LoVo (cell line): ENCODE data around the gene GLT6D1.
"Not testable (repeated sequence)": the region's sequence is repeated elsewhere in the genome, so short reads cannot be mapped to it uniquely, and the experiment has no call there.

Experiments used
- DNase-seq: peaks from one replicate; pipeline ENCODE4 v3.0.0-alpha.2; 2016; ENCODE audit warnings: low spot score

Gene GLT6D1

GRCh38 chr9:135639196-135639595 is at the start of gene GLT6D1:
Gene GLT6D1, minus strand, starts transcription at chr9:135639540. Its CDS starts 353 bp downstream, at chr9:135639187.
- no peak for DNase-seq

GRCh38 chr9:135689011-135689410 is 49.7 kb upstream of the GLT6D1 start:
- no peak for DNase-seq

- no peak for DNase-seq
Observed at GRCh38 chr9:135687216-135687615, 47.9 kb upstream of the GLT6D1 start.

GRCh38 chr9:135684691-135685090 is 45.4 kb upstream of the GLT6D1 start:
- DNase-seq, result no peak

- DNase-seq, result no peak
Observed at GRCh38 chr9:135683401-135684034, 44.2 kb upstream of the GLT6D1 start.

- DNase-seq, result no peak
Observed at GRCh38 chr9:135681161-135681560, 41.8 kb upstream of the GLT6D1 start.

GRCh38 chr9:135680056-135680455 is 40.7 kb upstream of the GLT6D1 start:
- DNase-seq, result no peak

GRCh38 chr9:135678236-135679017 is 39.1 kb upstream of the GLT6D1 start:
- DNase-seq, result no peak

- no peak for DNase-seq
Observed at GRCh38 chr9:135677641-135678168, 38.4 kb upstream of the GLT6D1 start.

GRCh38 chr9:135676891-135677290 is 37.6 kb upstream of the GLT6D1 start:
- no peak for DNase-seq

GRCh38 chr9:135674977-135675376 is 35.6 kb upstream of the GLT6D1 start:
- no peak for DNase-seq

GRCh38 chr9:135673941-135674340 is 34.6 kb upstream of the GLT6D1 start:
- no peak for DNase-seq

GRCh38 chr9:135672786-135673185 is 33.4 kb upstream of the GLT6D1 start:
- DNase-seq, result not testable (repeated sequence)

GRCh38 chr9:135671591-135672041 is 32.3 kb upstream of the GLT6D1 start:
- no peak for DNase-seq

- no peak for DNase-seq
Observed at GRCh38 chr9:135670721-135671590, 31.6 kb upstream of the GLT6D1 start.

GRCh38 chr9:135669616-135670285 is 30.4 kb upstream of the GLT6D1 start:
- no peak for DNase-seq

- not testable (repeated sequence) for DNase-seq
Observed at GRCh38 chr9:135669018-135669417, 29.7 kb upstream of the GLT6D1 start.

- no peak for DNase-seq
Observed at GRCh38 chr9:135667463-135668001, 28.2 kb upstream of the GLT6D1 start.

- DNase-seq, result no peak
Observed at GRCh38 chr9:135666534-135667462, 27.5 kb upstream of the GLT6D1 start.

- no peak for DNase-seq
Observed at GRCh38 chr9:135665795-135666189, 26.5 kb upstream of the GLT6D1 start.
